Upper lobe of left lung (tissue), 6 donors: ENCODE measurements around the gene ZSCAN5B. TPM values are rescaled to one million over a fixed set of nuclear protein-coding genes. Genes with fewer than 3 reads are reported as not detected.
A peak's percentile ranks its signal among the peaks of the same experiment; 100 is the strongest.

Experiments used
- ATAC-seq, 2 donors: fragments of 200-7000 bp; cut with Tn5 transposase; one replicate each; pipeline ENCODE4 v1.9.1; 2022; ENCODE audit warnings: mild to moderate bottlenecking in 2 of 2, moderate library complexity in 2 of 2; ENCODE audit not compliant: low FRiP score in 2 of 2
- DNase-seq, 2 donors: peaks; one replicate each; pipeline ENCODE4 v3.0.0-alpha.2; 2019 to 2020
- H3K27ac ChIP-seq, 4 donors: fragments of 200-600 bp; sonication (generic); one replicate each; pipeline ENCODE4 v1.5.1; 2016 to 2019
- H3K27me3 ChIP-seq, 4 donors: fragments of 200-600 bp; sonication (generic); one replicate each; pipeline ENCODE4 v1.5.1; 2017 to 2019
- H3K36me3 ChIP-seq, 4 donors: fragments of 200-600 bp; sonication (generic); one replicate each; pipeline ENCODE4 v1.5.1; 2016 to 2019
- H3K4me1 ChIP-seq, 4 donors: fragments of 200-600 bp; sonication (generic); one replicate each; pipeline ENCODE4 v1.5.1; 2018 to 2019
- H3K4me3 ChIP-seq, 4 donors: fragments of 200-600 bp; sonication (generic); one replicate each; pipeline ENCODE4 v1.5.1; 2017 to 2019; ENCODE audit warnings: mild to moderate bottlenecking in 2 of 4, moderate library complexity in 1 of 4
- H3K9me3 ChIP-seq, 4 donors: fragments of 200-600 bp; sonication (generic); one replicate each; pipeline ENCODE4 v1.5.1; 2018 to 2019
- EP300 ChIP-seq, 4 donors: sonication (generic); formaldehyde crosslinking; IDR thresholded peaks; one replicate each; pipeline ENCODE4 v1.5.1; 2017; ENCODE audit warnings: antibody characterized with exemption in 4 of 4, control low read depth in 2 of 4
- POLR2A ChIP-seq, 4 donors: fragments of 450-650 bp; IDR thresholded peaks; one replicate each; pipeline ENCODE4 v1.5.1; 2016 to 2017; ENCODE audit warnings: antibody characterized with exemption in 4 of 4, mild to moderate bottlenecking in 2 of 4
- POLR2AphosphoS5 ChIP-seq, 2 donors: sonication (generic); formaldehyde crosslinking; IDR thresholded peaks; one replicate each; pipeline ENCODE4 v1.5.1; 2017; ENCODE audit warnings: antibody characterized with exemption in 2 of 2
- WGBS, 2 donors: methylation state at CpG; one replicate each; pipeline ENCODE4 v1.1.5; 2017 to 2018; 5-methylcytosine and 5-hydroxymethylcytosine counted together
- total RNA-seq, 6 donors: library from RNA; depleted of rRNA in 4 of 6; stranded (reverse); fragments of >200 nt in 4 of 6; gene quantifications; one replicate each; pipeline versions ENCODE4 v1.1.0 to v1.2.1, GENCODE V29; 2016 to 2021
- TF ChIP-seq, protein P1 (sequence below), 6 experiments: fragments of 450-650 bp in 4 of 6; fragments of 200-600 bp in 2 of 6; sonication (generic) in 2 of 6; IDR thresholded peaks; one replicate each; pipeline ENCODE4 v1.5.1; 2016 to 2019; ENCODE audit warnings: antibody characterized with exemption in 6 of 6
- donor health status: DM: no; HTN: no; CAD: no; lungs with moderate emphysema.
- donor health status: DM: no; HTN: yes; CAD: no; lungs with severe emphysema.

Gene ZSCAN5B
- total RNA-seq, 6 donors from 2014 or later, result not detected

DNA sequence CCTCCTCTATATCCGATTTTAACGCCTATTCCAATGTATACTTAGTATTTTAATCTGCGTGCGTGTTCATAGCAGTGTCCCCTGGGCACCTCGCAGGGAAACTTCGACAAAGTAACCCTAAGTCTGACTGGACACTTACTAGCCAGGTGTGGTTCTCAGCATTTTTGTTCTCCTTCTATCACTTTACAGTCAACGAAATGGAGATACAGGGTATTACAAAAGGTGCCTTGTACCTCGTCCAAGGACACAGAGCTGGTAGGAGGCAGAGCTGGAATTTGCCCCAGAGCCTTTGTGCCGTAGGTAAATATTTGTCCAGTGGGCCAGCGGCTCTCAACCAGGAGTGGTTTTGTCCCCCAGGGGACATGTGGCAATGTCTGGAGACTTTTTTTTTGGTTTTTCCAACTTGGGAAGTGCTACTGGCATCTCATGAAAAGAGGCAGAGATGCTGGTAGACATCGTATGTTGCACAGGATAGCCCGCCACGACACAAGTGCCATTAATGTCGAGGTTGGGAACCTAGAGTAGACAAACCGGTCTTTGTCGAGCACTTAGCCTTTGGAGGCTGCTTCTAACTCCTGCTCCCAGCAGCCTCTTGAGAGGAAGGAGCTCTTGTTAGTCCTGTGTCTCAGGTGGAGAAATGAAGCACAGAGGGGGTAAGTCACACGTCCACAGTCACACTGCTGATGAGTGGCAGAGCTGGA lies 55.3 kb downstream of the ZSCAN5B start:
- peak in 1 of 2 donors; percentile 49 for TF ChIP-seq POLR2AphosphoS5 (IDR thresholded peaks at IDR 0.05)
- peak in 1 of 4 donors; percentile 54 for TF ChIP-seq POLR2A (IDR thresholded peaks at IDR 0.05)
- TF ChIP-seq, protein P1, sequence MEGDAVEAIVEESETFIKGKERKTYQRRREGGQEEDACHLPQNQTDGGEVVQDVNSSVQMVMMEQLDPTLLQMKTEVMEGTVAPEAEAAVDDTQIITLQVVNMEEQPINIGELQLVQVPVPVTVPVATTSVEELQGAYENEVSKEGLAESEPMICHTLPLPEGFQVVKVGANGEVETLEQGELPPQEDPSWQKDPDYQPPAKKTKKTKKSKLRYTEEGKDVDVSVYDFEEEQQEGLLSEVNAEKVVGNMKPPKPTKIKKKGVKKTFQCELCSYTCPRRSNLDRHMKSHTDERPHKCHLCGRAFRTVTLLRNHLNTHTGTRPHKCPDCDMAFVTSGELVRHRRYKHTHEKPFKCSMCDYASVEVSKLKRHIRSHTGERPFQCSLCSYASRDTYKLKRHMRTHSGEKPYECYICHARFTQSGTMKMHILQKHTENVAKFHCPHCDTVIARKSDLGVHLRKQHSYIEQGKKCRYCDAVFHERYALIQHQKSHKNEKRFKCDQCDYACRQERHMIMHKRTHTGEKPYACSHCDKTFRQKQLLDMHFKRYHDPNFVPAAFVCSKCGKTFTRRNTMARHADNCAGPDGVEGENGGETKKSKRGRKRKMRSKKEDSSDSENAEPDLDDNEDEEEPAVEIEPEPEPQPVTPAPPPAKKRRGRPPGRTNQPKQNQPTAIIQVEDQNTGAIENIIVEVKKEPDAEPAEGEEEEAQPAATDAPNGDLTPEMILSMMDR (IDR thresholded peaks at IDR 0.05), result no peak
- TF ChIP-seq EP300 (IDR thresholded peaks at IDR 0.05), result peak in 1 of 4 donors; percentile 56
- peak overlapping the region; percentile 83 to 95 (median 89) for H3K27ac ChIP-seq
- peak in 1 of 2 donors; percentile 82 for DNase-seq
- H3K9me3 ChIP-seq, result no peaks in the 10 kb centered on the region
- ATAC-seq, result peak in 1 of 2 donors; percentile 24
- 54 to 65% methylated on average over 16 to 17 of the region's 17 CpGs for whole genome bisulfite sequencing, 2 donors
- H3K4me3 ChIP-seq, result peak overlapping the region in 3 of 4 donors; percentile 59 to 68 (median 59)
- H3K36me3 ChIP-seq, result peaks cover 0 to 11% (median 9%) of the 10 kb centered on the region in 4 donors
- no peaks in the 10 kb centered on the region for H3K27me3 ChIP-seq
- peaks cover 33 to 61% (median 37%) of the 10 kb centered on the region in 4 donors for H3K4me1 ChIP-seq

DNA sequence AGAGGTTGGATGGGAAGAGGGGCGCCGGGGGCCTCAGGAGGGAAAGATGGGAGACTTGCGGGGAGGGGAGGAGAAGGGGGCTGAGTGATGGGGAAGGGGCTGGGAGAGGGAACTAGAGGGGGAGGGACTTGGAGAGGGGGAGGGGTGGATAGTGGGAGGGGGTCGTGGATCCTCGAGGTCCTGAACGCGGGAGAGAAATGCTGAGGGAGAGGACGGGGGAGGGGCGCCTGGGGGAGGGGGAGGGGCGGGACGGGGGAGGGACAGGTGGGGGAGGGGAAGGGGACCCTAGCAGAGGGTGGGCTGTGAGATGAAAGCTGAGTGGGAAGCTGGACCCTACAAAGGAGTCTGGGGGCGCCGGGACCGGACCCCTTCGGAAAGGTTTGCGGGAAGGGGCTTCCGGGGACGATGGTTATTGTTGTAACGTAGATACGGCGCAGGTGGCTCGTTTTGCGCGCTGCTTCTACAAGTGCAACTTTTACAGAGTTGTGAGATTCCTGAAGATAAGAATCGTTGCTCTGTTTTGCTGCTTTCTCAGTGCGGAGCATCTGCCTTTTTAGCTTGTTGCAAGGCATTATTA lies 56.1 kb downstream of the ZSCAN5B start:
- H3K27me3 ChIP-seq, result no peaks in the 10 kb centered on the region
- DNase-seq, result no peak
- no peak for ATAC-seq
- peak overlapping the region; percentile 36 to 68 (median 59) for H3K4me3 ChIP-seq
- H3K27ac ChIP-seq, result peak overlapping the region; percentile 83 to 95 (median 89)
- H3K36me3 ChIP-seq, result peaks cover 0 to 4% (median 2%) of the 10 kb centered on the region in 4 donors
- peaks cover 33 to 68% (median 44%) of the 10 kb centered on the region in 4 donors for H3K4me1 ChIP-seq
- WGBS, 2 donors, result 3% methylated on average over 14 to 20 of the region's 26 CpGs
- TF ChIP-seq, protein P1 (IDR thresholded peaks at IDR 0.05), result no peak
- TF ChIP-seq POLR2A (IDR thresholded peaks at IDR 0.05), result no peak
- TF ChIP-seq EP300 (IDR thresholded peaks at IDR 0.05), result no peak
- no peak for TF ChIP-seq POLR2AphosphoS5 (IDR thresholded peaks at IDR 0.05)
- no peaks in the 10 kb centered on the region for H3K9me3 ChIP-seq

DNA sequence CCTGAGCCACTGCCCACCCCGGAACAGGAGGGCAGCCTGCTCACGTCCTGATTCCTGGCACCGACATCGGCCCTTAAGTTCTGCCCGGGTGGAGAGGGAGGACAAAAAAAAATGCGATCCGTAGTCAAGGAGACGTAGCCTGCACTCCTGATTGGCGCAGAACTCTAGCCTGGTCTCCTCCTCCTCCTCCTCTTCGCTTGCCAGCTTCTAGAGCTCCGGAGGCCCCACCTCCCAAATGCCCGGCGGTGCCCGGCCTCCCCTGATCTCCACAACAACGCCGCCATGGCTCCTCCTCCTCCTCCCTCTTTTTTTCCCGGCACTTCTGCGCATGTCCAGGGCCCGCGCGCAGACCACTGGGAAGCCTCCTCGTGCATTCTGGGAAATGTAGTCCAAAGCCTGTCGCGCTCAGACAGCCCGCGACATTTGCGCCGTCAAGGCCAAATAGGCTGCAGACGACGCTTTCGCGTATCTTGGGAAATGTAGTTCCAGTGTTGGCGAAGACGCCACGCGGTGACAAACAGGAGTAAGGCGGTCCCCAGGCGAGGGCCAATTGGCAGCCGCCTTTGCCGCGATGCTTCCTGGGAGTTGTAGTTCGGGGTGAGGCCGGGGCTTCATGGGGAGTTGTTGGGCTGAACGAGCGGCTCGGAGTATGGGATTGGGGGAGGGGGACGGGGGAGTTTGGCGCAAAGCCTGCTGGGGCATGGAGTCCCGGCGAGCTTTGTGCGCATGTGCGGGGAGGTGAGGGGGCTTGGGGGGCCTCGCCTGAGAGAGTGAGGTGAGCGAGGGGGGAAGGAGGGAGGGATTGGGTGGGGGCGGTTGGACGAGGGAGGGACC lies 56.8 kb downstream of the ZSCAN5B start, which contains the start of gene ZNF444:
Gene ZNF444 (plus strand): TSS at position 705 of the 834 bp plus-strand sequence. CDS start 5,625 bp downstream, outside the sequence.
- H3K9me3 ChIP-seq, result no peaks in the 10 kb centered on the region
- H3K36me3 ChIP-seq, result no peaks in the 10 kb centered on the region
- ATAC-seq (peak; percentile 94 to 96), DNase-seq (peak; percentile 96 to 99)
- H3K27me3 ChIP-seq, result no peaks in the 10 kb centered on the region
- WGBS, 2 donors, result 1% methylated on average over 24 to 48 of the region's 56 CpGs
- H3K27ac ChIP-seq, result peak within 1 kb of the TSS; percentile 83 to 95 (median 89)
- peak within 1 kb of the TSS; percentile 36 to 68 (median 59) for H3K4me3 ChIP-seq
- peak in 2 of 4 donors; percentile 42 to 74 for TF ChIP-seq POLR2A (IDR thresholded peaks at IDR 0.05)
- TF ChIP-seq EP300 (IDR thresholded peaks at IDR 0.05), result peak in 1 of 4 donors; percentile 52
- TF ChIP-seq, protein P1 (IDR thresholded peaks at IDR 0.05), result peak in 2 of 6 experiments; percentile 24 to 35
- peak; percentile 80 to 89 for TF ChIP-seq POLR2AphosphoS5 (IDR thresholded peaks at IDR 0.05)
- H3K4me1 ChIP-seq, result peaks cover 33 to 74% (median 48%) of the 10 kb centered on the region in 4 donors

DNA sequence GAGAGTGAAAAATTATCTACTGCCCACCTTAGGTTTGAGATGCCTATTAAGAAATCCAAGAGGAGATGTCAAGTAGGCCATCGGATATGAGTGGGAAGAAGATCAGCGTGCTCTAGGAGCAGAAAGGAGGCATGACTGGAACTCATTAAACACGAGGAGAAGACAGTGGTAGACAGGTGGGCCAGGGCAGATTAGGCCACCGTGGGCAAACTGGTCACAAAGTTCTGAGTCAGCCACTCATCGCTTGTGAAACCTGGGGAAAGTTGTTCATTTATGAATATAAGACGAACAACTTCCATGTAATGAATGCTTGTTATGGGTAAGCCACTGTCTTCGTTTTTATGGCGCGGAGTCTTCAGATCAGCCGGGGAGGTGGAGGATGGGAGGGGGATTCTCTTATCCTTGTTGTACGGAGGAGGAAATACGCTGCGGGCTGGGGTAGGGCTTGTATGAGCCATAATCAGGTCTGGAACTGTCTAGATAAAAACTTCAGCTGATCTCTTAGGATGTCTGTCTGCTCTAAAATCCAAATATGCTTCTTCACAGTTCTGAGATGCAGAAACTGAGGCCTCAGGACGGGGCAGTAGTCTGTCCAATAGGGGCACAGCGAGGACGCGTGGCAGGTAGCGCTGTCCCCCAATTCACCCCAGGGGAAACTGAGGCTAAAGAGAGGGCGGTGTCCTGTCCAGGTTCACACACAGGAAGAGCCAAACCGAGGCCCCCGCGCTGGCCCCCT lies 57.6 kb downstream of the ZSCAN5B start:
- Histone ChIP-seq H3K36me3 (no peaks in the 10 kb centered on the region), H3K4me3 (peak overlapping the region; percentile 28 to 68 (median 59)), H3K9me3 (no peaks in the 10 kb centered on the region), H3K27me3 (no peaks in the 10 kb centered on the region), H3K4me1 (peaks cover 33 to 80% (median 51%) of the 10 kb centered on the region in 4 donors), H3K27ac (peak overlapping the region; percentile 83 to 95 (median 89))
- peak in 1 of 4 donors; percentile 27 for TF ChIP-seq POLR2A (IDR thresholded peaks at IDR 0.05)
- TF ChIP-seq EP300 (IDR thresholded peaks at IDR 0.05), result no peak
- no peak for TF ChIP-seq POLR2AphosphoS5 (IDR thresholded peaks at IDR 0.05)
- TF ChIP-seq, protein P1 (IDR thresholded peaks at IDR 0.05), result no peak
- DNase-seq (peak in 1 of 2 donors; percentile 56), ATAC-seq (no peak)
- 25 to 30% methylated on average over 21 to 22 of the region's 22 CpGs for WGBS, 2 donors
